A549 (cell line): ENCODE data around the gene CTNND2. TPM values are rescaled to one million over a fixed set of nuclear protein-coding genes. Genes with fewer than 3 reads are reported as not detected.

Experiments used
- ATAC-seq, 2 experiments: fragments of 200-7000 bp in 1 of 2; fragments of >200 bp in 1 of 2; cut with Nextera tagmentation in 1 of 2; cut with Tn5 transposase in 1 of 2; 3 replicates each; pipeline versions ENCODE4 v1.8.0 to v1.9.1; 2018 to 2020; ENCODE audit warnings: mild to moderate bottlenecking in 1 of 2, moderate library complexity in 1 of 2
- CTCF ChIA-PET: fragments of 300-600 bp; sonication (Branson Sonifier 250); formaldehyde crosslinking; extraction: SDS; loops from one replicate; lab custom pipeline; 2021; ENCODE audit warnings: antibody characterized with exemption, inconsistent platforms; lab: Yijun Ruan, JAX
- POLR2A ChIA-PET: fragments of 350-600 bp; formaldehyde crosslinking; extraction: SDS; loops from one replicate; lab custom pipeline; 2021; ENCODE audit warnings: antibody characterized with exemption, inconsistent platforms; lab: Yijun Ruan, JAX
- DNase-seq, 2 experiments: peaks; one replicate each; pipeline versions ENCODE4 v3.0.0 to v3.0.0-alpha.2; 2011 to 2016; ENCODE audit warnings: low read depth in 1 of 2, low spot score in 1 of 2
- FAIRE-seq: peaks from 2 replicates; lab custom pipeline; 2011; peaks lifted over from hg19 to GRCh38; lab: Jason Lieb, UNC
- H3K27ac ChIP-seq, 2 experiments: fragments of >200 bp; sonication (Bioruptor Twin); formaldehyde crosslinking; 3 replicates each; pipeline ENCODE4 v1.5.1; 2016 to 2017
- H3K4me1 ChIP-seq: fragments of >200 bp; sonication (Bioruptor Twin); formaldehyde crosslinking; 3 replicates; pipeline ENCODE4 v1.6.1; 2016
- H3K4me2 ChIP-seq: fragments of >200 bp; sonication (Bioruptor Twin); formaldehyde crosslinking; 3 replicates; pipeline ENCODE4 v1.6.1; 2016
- H3K4me3 ChIP-seq: fragments of >200 bp; sonication (Bioruptor Twin); formaldehyde crosslinking; 3 replicates; pipeline ENCODE4 v1.5.1; 2016
- H3K9me3 ChIP-seq: fragments of >200 bp; sonication (Bioruptor Twin); formaldehyde crosslinking; 3 replicates; pipeline ENCODE4 v1.6.1; 2016
- ATOH8 ChIP-seq: fragments of 250-450 bp; sonication (Bioruptor Pico); IDR thresholded peaks from 2 replicates; pipeline ENCODE4 v1.5.0; 2020; ENCODE audit warnings: low read depth, mild to moderate bottlenecking, moderate library complexity
- CBX2 ChIP-seq: fragments of 200-600 bp; sonication (generic); IDR thresholded peaks from 2 replicates; pipeline ENCODE4 v1.6.1; 2016; ENCODE audit warnings: low read depth, mild to moderate bottlenecking, borderline replicate concordance
- CBX8 ChIP-seq: fragments of 200-600 bp; sonication (generic); IDR thresholded peaks from 2 replicates; pipeline ENCODE4 v1.6.1; 2016
- CEBPB ChIP-seq, 2 experiments: fragments of >200 bp in 1 of 2; sonication (Bioruptor Twin) in 1 of 2; formaldehyde crosslinking in 1 of 2; IDR thresholded peaks; 2 replicates each; pipeline ENCODE4 v1.6.1; 2012 to 2016
- E2F6 ChIP-seq: IDR thresholded peaks from 2 replicates; pipeline ENCODE4 v1.6.1; 2012; ENCODE audit warnings: low read depth, borderline replicate concordance
- EHF ChIP-seq: fragments of 250-450 bp; sonication (Bioruptor Pico); IDR thresholded peaks from 2 replicates; pipeline ENCODE4 v1.5.0; 2020; ENCODE audit warnings: mild to moderate bottlenecking
- EHMT2 ChIP-seq: fragments of 200-600 bp; sonication (generic); IDR thresholded peaks from 2 replicates; pipeline ENCODE4 v1.6.1; 2016; ENCODE audit warnings: antibody characterized with exemption, low read depth, mild to moderate bottlenecking, moderate library complexity
- ELK1 ChIP-seq: fragments of 150-350 bp; IDR thresholded peaks from 2 replicates; pipeline ENCODE4 v1.6.1; 2014; ENCODE audit warnings: low read depth, mild to moderate bottlenecking, low read length
- FOSB ChIP-seq: fragments of 250-450 bp; sonication (Bioruptor Pico); IDR thresholded peaks from 2 replicates; pipeline ENCODE4 v1.5.0; 2020; ENCODE audit warnings: mild to moderate bottlenecking, moderate library complexity
- FOXS1 ChIP-seq: fragments of 250-450 bp; sonication (Bioruptor Pico); IDR thresholded peaks from 2 replicates; pipeline ENCODE4 v1.5.0; 2020; ENCODE audit warnings: mild to moderate bottlenecking, moderate library complexity
- HEYL ChIP-seq: fragments of 250-450 bp; sonication (Bioruptor Pico); IDR thresholded peaks from 2 replicates; pipeline ENCODE4 v1.8.0; 2021; ENCODE audit warnings: mild to moderate bottlenecking, moderate library complexity
- HMGXB4 ChIP-seq: fragments of 250-450 bp; sonication (Bioruptor Pico); IDR thresholded peaks from 2 replicates; pipeline ENCODE4 v1.5.0; 2021; ENCODE audit warnings: mild to moderate bottlenecking, moderate library complexity, borderline replicate concordance
- JUN ChIP-seq, 2 experiments: fragments of >200 bp; sonication (Bioruptor Twin); formaldehyde crosslinking; IDR thresholded peaks; 2 replicates in 1 of 2; 3 replicates in 1 of 2; pipeline ENCODE4 v1.6.1; 2016 to 2017
- JUNB ChIP-seq: fragments of >200 bp; sonication (Bioruptor Twin); formaldehyde crosslinking; IDR thresholded peaks from 2 replicates; pipeline ENCODE4 v1.6.1; 2016
- KDM5A ChIP-seq: fragments of 200-600 bp; sonication (generic); IDR thresholded peaks from 2 replicates; pipeline ENCODE4 v1.6.1; 2016; ENCODE audit warnings: antibody characterized with exemption, mild to moderate bottlenecking
- MAFK ChIP-seq: fragments of 450-650 bp; IDR thresholded peaks from 2 replicates; pipeline ENCODE4 v1.6.1; 2014; ENCODE audit not compliant: partially characterized antibody
- MYC ChIP-seq: IDR thresholded peaks from 2 replicates; pipeline ENCODE4 v1.6.1; 2012; ENCODE audit warnings: mild to moderate bottlenecking, inconsistent platforms, low read length, improper control_type of control experiment, borderline replicate concordance
- NPAS2 ChIP-seq: fragments of 250-450 bp; sonication (Bioruptor Pico); IDR thresholded peaks from 2 replicates; pipeline ENCODE4 v1.8.0; 2022; ENCODE audit warnings: mild to moderate bottlenecking, moderate library complexity, borderline replicate concordance
- RARB ChIP-seq: fragments of 250-450 bp; sonication (Bioruptor Pico); IDR thresholded peaks from 2 replicates; pipeline ENCODE4 v1.8.0; 2021; ENCODE audit warnings: mild to moderate bottlenecking, moderate library complexity
- RNF2 ChIP-seq: fragments of 200-600 bp; sonication (generic); IDR thresholded peaks from 2 replicates; pipeline ENCODE4 v1.6.1; 2016; ENCODE audit warnings: low read depth, mild to moderate bottlenecking, antibody characterized with exemption, moderate library complexity, borderline replicate concordance
- SREBF2 ChIP-seq: fragments of 450-650 bp; IDR thresholded peaks from 2 replicates; pipeline ENCODE4 v1.6.1; 2014; ENCODE audit warnings: mild to moderate bottlenecking, moderate library complexity
- TP53 ChIP-seq: fragments of 250-450 bp; sonication (Bioruptor Pico); IDR thresholded peaks from 2 replicates; pipeline ENCODE4 v1.5.0; 2021; ENCODE audit warnings: mild to moderate bottlenecking, moderate library complexity
- ZSCAN20 ChIP-seq: fragments of 250-450 bp; sonication (Bioruptor Pico); IDR thresholded peaks from 2 replicates; pipeline ENCODE4 v1.8.0; 2022; ENCODE audit warnings: mild to moderate bottlenecking, moderate library complexity
- WGBS: methylation state at CpG from one replicate; pipeline ENCODE4 v1.1.6; 2017; ENCODE audit errors: missing lambda C conversion rate; 5-methylcytosine and 5-hydroxymethylcytosine counted together
- polyA plus RNA-seq, 4 experiments: library from polyadenylated mRNA; depleted of rRNA in 3 of 4; stranded (reverse); fragments of >200 nt; fragmentation: RNase III in 1 of 4; extraction: RNeasy Plus Mini Kit Qiagen cat#74134 plus additional on column Dnase treatment in 1 of 4; gene quantifications; 2 replicates in 3 of 4; 3 replicates in 1 of 4; pipeline ENCODE4 v1.2.3, GENCODE V29; 2011 to 2017

Gene CTNND2
- polyA plus RNA-seq, 2 of the 4 experiments (the other 2 are of a cell fraction): not detected

GRCh38 chr5:11511878-11512277, 392.4 kb downstream of the CTNND2 start (continued):
- TF ChIP-seq FOSB (CRISPR knock-in tag) (no peak), HMGXB4 (CRISPR knock-in tag) (no peak), CBX8 (no peak), RNF2 (no peak), MYC (no peak)
- TF ChIP-seq, all 56 proteins: peak for 0

GRCh38 chr5:11510889-11511288, 393.4 kb downstream of the CTNND2 start:
- Histone ChIP-seq H3K4me1 (no peaks in the 10 kb centered on the region), H3K4me3 (no peak overlapping the region), H3K4me2 (no peak overlapping the region), H3K27ac (no peak overlapping the region), H3K9me3 (no peaks in the 10 kb centered on the region)
- ChIA-PET CTCF (no interaction called here), POLR2A (no interaction called here)
- 96% methylated on average over 1 of the region's 1 CpG for WGBS
- no peak for ATAC-seq
- no peak for FAIRE-seq
- TF ChIP-seq E2F6 (no peak), CBX8 (no peak), CBX2 (no peak), JUN (IDR thresholded peaks at IDR 0.05) (no peak), TP53 (CRISPR knock-in tag) (no peak)
- no peak for DNase-seq

GRCh38 chr5:11509793-11510192, 394.5 kb downstream of the CTNND2 start:
- no peak for FAIRE-seq
- H3K27ac ChIP-seq: no peak overlapping the region
- no peak for DNase-seq
- CTCF ChIA-PET: no interaction called here
- H3K4me1 ChIP-seq: no peaks in the 10 kb centered on the region
- H3K9me3 ChIP-seq: no peaks in the 10 kb centered on the region
- TF ChIP-seq CEBPB (IDR thresholded peaks at IDR 0.05) (no peak), ATOH8 (CRISPR knock-in tag) (no peak), EHMT2 (no peak), E2F6 (no peak), NPAS2 (CRISPR knock-in tag) (no peak), SREBF2 (no peak), ZSCAN20 (no peak), EHF (CRISPR knock-in tag) (no peak), ELK1 (no peak), FOXS1 (CRISPR knock-in tag) (no peak), JUNB (no peak), KDM5A (no peak), MAFK (no peak), MYC (no peak), RARB (CRISPR knock-in tag) (no peak), CBX2 (no peak), HEYL (no peak), RNF2 (no peak)
- POLR2A ChIA-PET: no interaction called here
- H3K4me3 ChIP-seq: no peak overlapping the region
- WGBS: 36% methylated on average over 7 of the region's 7 CpGs
- no peak overlapping the region for H3K4me2 ChIP-seq
- no peak for ATAC-seq
